CD4-positive, alpha-beta T cell treated with Interferon gamma for 1 hour (primary cell): ENCODE results near the gene PAQR5.
"Not testable (repeated sequence)": the region's sequence is repeated elsewhere in the genome, so short reads cannot be mapped to it uniquely, and the experiment has no call there.

ENCODE experiments used
- DNase-seq: peaks from one replicate; pipeline ENCODE4 v3.0.0-alpha.2; 2020

The PAQR5 gene

GRCh38 chr15:69317392-69317841 lies 18.7 kb downstream of the PAQR5 start:
- DNase-seq = no peak

- DNase-seq = no peak
These were observed 19.3 kb downstream of the PAQR5 start for GRCh38 chr15:69318033-69318432.

GRCh38 chr15:69319384-69320375 lies 21.0 kb downstream of the PAQR5 start:
- no peak for DNase-seq

GRCh38 chr15:69320977-69321554 lies 22.4 kb downstream of the PAQR5 start:
- no peak for DNase-seq

DNA sequence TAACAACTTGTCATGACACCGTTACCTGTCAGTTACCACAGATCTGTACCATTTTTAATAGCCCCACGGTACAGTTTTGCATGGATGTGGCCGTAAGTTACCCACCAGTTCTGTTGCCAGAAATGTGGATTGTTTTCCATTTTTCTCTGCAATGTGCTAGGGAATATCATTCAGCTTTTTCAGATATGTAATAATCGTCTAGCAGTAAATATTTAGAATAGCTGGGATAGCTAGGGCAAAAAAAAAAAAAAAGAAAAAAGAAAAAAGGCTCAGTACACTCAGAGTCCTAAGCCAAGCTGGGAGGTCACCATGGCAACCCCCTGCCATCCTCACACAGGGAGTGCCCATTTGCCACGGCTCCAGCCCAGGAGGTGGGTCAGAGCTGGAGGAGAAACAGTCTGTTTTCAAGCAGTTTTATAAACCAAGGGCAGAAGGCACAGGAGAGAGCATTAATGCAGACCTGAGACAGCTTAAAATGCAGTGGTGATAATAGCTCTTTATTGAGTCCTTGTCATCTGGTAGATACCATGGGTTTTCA lies 25.2 kb downstream of the PAQR5 start:
- no peak for DNase-seq

DNA sequence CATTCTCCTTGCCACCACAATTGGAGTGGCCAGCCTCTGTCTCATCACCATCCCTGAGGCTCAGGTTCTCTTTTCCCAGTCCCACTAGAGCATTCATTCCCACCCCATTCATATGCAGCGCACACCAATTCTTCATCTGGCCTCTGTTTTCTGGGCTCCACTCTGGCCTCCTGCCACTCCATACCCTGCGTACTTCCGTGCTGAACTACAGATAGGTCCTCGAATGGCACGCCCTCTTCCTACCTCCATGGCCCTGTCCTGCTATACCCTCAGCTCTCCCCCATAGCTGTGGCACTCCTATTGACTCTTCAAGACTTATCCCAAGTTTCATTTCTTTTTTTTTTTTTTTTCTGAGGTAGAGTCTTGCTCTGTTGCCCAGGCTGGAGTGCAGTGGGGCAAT lies 25.9 kb downstream of the PAQR5 start:
- no peak for DNase-seq

DNA sequence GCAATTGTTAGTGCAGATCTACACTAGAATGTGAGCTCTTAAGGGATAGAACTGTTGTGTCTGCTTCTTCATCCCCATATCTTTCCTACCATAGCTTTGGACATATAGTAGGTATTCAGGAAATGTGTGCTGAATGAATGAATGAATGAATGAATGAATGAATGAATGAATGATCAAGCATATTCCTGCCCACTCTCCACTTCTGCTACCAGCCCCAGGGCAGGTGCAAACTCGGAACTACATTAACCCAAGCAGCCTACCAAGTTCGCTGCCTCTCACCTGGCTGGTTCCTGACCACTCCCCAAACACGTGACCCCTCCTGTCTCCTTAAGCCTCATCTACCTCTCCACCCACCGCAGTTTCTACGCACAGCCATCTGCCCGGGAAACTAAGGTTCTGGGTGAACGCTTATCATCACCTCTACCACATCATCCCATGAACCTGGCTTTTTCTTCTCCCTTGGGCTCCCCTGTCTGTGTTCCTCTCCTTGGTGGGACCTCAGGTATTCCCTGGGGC lies 26.8 kb downstream of the PAQR5 start:
- no peak for DNase-seq

GRCh38 chr15:69328080-69328479 lies 29.4 kb downstream of the PAQR5 start:
- DNase-seq = no peak

GRCh38 chr15:69328739-69329138 lies 30.0 kb downstream of the PAQR5 start:
- no peak for DNase-seq

- no peak for DNase-seq
These were observed 38.4 kb downstream of the PAQR5 start for GRCh38 chr15:69337138-69337537.

- DNase-seq = no peak
These were observed 40.0 kb downstream of the PAQR5 start for GRCh38 chr15:69338535-69339213.

DNA sequence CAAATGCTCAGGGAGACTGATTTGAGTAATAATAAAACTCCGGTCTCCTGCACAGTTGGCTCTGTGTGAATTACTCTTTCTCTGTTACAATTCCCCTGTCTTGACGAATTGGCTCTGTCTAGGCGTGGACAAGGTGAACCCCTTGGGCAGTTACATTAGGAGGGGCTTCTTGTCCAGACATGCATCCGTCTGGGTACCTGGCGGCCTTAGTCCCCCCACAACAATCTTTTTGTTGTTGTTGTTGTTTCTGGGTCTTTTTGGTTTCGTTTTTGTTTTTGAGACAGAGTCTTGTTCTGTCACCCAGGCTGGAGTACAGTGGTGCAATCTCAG lies 40.5 kb downstream of the PAQR5 start:
- not testable (repeated sequence) for DNase-seq

GRCh38 chr15:69340243-69340900 lies 41.7 kb downstream of the PAQR5 start:
- DNase-seq = no peak

DNA sequence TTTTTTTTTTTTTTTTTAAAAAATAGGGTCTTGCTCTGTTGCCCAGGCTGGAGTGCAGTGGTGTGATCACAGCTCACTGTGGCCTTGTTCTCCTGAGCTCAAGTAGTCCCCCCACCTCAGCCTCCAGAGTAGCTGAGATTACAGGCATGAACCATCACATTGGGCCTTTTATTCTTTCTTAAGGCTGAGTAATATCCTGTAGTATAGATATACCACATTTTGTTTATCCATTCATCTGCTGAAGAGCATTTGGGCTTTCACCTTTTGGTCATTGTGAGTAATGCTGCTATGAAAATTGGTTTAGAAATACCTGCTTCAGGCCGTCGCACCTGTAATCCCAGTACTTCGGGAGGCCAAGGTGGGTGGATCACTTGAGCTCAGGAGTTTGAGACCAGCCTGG lies 42.6 kb downstream of the PAQR5 start:
- no peak for DNase-seq

GRCh38 chr15:69342460-69343076 lies 43.9 kb downstream of the PAQR5 start:
- DNase-seq = no peak

DNA sequence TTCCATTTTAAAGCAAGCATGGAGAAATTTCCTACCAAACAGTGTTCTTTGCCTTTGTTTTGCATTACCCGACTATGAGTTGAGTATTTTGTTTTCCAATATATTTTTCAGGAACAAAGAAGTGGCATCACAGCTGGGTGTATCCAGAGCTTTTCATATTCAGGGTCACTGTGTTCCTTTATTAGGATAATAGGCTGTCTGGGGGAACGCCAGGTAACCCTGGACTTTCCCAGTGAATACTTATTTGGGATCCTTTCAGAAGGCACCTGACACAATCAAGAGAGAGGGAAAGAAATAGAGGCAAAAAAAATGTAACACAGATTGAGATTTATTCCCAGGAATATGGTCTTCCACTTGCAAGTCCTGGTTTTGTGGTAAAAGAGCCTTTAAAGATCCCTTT lies 44.4 kb downstream of the PAQR5 start:
- no peak for DNase-seq

DNA sequence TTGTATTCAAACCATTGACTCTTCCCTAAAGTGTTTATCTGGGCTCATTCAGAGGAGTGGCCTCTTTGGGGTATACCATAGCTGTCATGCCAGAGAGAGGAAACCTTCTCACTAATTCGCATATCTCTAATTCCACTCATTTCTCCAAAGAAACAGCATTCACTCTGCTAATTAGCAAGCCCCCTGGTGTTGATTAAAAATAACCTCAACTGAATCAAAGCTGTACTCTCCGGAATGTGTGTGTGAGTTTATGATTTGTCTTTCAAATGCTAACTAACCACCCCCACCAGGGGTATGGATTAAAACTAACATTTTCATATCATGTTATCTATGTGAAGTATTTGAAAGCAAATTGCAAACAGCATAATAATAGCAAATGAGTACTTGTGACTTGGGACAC lies 45.5 kb downstream of the PAQR5 start:
- no peak for DNase-seq

GRCh38 chr15:69346112-69346511 lies 47.4 kb downstream of the PAQR5 start:
- DNase-seq = no peak

DNA sequence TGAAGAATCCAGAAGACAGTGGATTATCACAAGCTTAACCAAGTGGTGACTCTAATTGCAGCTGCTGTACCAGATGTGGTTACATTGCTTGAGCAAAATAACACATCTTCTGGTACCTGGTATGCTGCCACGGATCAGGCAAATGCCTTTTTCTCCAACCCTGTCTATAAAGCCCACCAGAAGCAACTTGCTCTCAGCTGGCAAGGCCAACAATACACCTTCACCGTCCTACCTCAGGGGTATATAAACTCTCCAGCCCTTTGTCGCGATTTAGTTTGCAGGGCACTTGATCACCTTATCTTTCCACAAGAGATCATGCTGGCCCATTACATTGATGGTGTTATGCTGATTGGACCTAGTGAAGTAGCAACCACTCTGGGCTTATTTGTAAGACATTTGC lies 52.6 kb downstream of the PAQR5 start:
- no peak for DNase-seq

- DNase-seq = no peak
These were observed 53.2 kb downstream of the PAQR5 start for GRCh38 chr15:69351884-69352283.

GRCh38 chr15:69357773-69358771 lies 59.4 kb downstream of the PAQR5 start:
- DNase-seq = no peak
